Measurements from ENCODE around the gene CPEB3.
"Not testable (repeated sequence)": the region's sequence is repeated elsewhere in the genome, so short reads cannot be mapped to it uniquely, and the experiment has no call there.

Gene CPEB3

DNA sequence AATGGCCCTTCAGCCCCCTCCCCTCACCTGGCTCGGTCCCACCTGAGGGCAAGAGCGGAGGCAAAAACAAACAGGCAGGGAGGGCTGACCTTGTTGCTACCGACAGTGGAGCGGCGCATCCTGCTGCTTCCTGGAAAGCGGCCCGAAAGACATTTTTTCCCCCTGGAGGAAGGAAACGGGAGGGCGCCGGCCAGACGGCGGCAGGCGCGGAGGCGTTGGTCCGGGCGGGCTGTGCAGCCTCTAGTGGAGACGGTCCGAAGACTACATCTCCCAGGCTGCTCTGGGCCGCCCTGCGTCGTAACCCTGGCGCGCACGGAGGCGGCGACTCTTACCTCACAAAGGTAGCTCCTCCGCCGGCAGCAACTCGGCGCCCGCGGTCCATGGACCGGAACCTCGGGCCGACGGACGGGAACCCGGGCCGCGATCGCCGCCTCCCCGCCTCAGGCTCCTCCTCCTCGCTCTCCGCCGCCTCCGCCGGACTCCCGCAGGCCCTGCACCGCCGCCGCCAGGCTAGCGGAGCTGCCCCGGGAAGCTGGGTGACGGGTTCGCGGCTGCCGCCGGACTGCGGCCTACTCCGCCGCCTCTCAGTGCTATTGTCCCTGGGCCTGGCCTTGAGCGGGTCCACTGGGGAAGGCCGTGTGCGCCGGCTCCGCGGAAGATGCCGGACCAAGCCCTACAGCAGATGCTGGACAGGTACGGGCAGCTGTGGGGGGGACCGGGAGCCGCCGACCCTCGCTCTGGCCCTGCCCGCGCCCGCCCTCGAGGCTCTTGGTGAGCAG is at the start of gene CPEB3, which contains the start of gene MARCHF5:
TSS of gene CPEB3 (minus strand) at position 242 of the 779 bp plus-strand sequence. CDS start 50,728 bp downstream, outside the sequence.
TSS of gene MARCHF5 (plus strand) at position 331 of the 779 bp plus-strand sequence. CDS start at position 659, 328 bp downstream.
- peak; percentile 97 for DNase-seq

DNA sequence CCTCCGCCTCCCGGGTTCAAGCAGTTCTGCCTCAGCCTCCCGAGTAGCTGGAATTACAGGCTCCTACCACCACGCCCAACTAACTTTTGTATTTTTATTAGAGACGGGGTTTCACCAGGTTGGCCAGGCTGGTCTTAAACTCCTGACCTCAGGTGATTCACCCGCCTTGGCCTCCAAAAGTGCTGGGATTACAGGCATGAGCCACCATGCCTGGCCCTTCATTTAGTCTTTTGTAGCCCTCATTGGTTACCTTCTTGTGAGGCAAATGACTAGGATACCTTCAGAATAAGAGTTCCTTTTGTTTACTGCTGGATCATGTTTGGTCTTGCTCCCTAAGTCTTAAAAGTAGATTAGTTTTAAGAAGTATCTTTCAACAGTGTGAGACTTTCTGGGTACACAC is 39.0 kb upstream of the CPEB3 start:
- not testable (repeated sequence) for DNase-seq

DNA sequence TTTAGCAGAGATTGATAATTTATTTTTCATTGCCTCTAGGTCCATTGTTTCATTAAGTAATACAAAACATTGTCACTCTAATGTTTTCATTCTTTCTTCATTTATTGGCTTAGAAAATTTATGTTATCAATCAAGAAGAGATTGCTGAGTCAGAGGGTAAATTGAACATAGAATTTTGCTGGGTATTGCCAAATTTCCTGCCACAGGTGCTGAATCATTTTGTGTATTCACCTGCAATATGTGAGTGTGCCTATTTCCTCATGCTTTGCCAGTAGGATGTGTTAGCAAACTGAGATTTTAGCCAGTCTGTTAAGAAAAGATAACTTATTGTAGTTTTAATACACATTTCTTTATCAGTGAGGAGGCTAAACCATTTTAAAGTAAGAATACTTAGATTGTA is 38.1 kb upstream of the CPEB3 start:
- DNase-seq = no peak

DNA sequence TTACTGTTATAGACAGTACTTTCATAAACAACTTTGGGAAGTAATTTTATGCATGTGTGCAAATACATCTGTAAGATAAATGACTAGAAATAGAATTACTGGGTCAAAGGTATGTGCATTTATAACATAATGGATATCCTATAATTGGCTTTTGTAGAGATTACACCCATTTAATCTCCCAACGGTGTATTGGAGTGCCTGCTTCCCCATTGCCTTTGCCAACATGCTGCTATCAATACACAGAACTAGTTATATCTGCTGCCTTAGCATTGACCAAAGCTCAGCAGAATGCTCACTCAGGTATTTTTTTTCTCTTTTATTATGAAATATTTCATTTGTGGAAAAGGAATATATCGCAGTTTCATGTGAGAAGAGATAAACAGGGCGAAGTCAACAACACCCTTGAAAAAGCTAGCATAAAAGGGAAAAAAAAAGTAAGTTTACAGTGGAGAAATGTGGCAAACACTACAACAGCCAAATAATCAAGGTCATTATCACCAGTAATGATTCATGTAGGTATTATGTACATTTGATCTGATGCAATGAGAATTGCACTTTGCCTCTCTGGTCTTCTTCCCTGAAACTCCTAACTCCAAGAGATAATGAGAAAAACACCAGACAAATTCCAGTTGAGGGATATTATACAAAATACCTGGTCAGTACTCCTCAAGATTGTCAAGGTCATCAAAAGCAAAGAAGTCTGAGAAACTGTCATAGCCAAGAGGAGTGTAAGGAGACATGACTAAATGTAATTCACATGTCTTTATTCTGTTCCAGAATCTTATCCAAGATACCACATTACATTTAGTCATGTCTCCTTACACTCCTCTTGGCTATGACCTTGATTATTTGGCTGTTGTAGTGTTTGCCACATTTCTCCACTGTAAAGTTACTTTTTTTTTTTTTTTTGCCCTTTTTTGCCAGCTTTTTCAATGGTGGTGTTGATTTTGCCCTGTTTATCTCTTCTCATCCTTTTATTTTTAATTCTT is 36.9 kb upstream of the CPEB3 start:
- no peak for DNase-seq

DNA sequence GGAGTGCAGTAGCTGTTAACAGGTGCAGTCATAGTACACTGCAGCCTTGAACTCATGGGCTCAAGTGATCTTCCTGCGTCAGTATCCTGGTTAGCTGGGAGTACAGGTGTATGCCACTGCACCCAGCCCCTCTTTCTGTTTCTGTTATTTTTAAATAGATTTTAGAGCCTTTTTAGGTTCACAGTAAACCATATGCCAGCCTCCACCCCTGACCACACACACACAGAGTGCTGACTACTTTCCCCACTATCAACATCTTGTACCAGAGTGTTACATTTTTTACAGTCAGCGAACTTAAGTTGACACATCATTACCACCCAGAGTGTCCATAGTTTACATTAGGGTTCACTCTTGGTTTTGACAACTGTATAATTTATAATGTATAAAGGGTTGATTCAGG is 32.2 kb upstream of the CPEB3 start:
- DNase-seq = no peak

DNA sequence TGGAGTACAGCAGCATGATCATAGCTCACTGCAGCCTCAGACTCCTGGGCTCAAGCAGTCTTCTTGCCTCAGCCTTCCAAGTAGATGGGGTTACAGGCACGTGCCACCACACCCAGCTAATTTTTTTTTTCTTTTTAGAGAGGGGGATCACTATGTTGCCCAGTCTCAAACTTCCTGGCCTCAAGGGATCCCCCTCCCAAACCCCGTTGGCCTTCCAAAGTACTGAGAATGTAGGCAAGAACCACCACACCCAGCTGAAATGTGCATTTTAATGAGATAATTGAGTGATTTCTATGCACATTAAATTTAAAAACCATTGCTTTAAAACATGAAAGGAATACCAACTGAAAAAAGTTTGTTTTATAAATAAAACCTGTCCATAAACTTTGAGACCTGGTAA is 25.7 kb upstream of the CPEB3 start:
- DNase-seq = no peak

DNA sequence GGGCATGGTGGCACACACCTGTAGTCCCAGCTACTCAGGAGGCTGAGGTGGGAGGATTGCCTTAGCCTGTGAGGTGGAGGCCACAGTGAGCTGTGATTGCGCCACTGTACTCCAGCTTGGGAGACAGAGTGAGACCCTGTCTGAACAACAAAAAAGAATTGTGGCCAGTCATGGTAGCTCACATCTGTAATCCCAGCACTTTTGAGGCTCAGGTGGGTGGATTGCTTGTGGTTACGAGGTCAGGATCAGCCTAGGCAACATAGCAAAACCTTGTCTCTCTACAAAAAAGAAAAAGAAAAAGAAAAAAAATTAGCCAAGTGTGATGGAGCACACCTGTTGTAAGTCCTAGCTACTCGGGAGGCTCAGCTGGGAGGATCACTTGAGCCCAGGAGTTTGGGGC is 22.9 kb upstream of the CPEB3 start:
- DNase-seq = no peak

DNA sequence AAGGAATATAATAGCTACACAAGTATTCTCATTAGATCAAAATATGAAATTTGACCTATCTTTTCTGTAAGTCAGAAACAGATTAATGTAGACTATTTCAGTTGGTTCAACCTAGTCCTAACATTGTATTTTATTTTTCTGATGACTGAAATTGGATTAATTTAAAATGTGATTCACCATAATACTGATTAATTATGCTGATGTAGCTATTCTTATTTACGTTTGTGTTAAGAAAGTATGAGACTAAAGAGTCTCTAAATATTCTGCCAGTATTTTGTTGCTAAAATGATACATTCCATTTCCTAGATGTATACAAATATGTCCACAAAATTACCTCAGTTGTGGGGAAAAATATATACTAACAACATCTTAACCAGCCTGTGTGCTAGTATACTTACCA is 18.4 kb upstream of the CPEB3 start:
- no peak for DNase-seq

DNA sequence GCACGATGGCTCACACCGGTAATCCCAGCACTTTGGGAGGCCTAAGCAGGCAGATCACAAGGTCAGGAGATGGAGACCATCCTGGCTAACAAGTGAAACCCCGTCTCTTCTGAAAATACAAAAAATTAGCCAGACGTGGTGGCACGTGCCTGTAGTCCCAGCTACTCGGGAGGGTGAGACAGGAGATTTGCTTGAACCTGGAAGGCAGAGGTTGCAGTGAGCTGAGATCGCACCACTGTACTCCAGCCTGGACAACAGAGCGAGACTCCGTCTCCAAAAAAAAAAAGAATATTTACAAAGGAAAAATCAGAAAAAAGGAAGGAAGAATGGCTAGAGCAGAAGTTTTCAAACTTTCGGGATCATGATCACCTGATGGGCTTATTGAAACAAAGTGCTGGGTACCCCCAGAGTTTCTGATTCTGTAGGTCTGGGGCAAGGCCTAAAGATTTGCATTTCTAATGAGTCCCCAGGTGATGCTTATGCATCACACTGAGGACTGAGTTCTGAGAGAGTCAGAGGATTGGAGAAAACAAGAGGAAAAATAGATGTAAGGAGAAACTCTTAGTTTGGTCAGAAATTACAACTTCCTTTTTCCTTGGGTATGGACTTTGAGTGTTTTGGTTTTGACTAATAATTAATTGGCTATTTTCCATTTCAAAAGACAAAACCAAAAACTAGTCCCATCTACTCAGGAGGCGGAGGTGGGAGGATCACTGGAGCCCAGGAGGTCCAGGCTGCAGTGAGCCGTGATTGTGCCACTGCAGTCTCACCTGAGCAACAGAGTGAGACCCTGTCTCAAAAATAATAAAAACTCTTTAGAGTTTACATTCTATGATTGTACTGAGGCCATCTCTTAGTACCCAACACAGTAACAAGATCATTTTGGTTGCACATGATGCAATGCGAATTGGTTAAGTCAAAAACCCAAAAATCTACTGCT is 14.5 kb upstream of the CPEB3 start:
- no peak for DNase-seq

DNA sequence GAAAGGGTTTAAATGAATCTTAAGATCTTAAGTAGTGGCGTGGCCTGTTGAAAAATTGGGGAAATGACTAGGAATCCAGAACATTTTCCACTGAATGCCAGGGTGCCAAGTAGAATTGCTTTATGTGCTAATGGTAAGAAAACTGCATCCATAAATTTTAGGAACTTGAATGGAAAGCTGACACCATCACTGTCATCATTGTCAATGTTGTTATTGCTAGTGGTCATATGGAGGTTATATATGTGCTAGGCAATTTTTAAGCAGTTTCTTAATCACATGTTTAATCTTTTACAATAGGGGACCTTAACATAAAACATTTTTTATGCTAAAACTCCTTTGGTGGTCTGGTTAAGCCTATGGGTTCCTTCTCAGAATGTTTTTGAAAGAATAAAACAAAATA is 13.2 kb upstream of the CPEB3 start:
- DNase-seq = no peak

DNA sequence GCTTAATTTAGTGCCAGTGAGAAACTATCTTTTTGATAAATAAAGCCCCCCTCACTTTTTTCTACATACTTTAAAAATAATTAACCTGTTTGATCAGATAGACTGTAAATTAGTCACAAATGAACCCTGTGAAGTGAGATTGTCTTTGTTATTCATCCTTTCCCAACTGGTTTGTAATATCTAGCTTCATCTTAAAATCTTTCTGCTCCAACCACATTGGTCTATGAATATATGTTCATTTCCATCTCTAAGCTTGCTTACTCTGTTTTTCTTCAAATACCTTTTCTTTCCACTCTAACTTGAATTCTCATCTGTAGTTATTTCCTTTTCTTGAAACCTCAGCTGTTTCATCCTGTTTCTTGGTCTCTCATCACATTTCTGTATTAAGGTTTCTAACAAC is 12.2 kb upstream of the CPEB3 start:
- DNase-seq = no peak

DNA sequence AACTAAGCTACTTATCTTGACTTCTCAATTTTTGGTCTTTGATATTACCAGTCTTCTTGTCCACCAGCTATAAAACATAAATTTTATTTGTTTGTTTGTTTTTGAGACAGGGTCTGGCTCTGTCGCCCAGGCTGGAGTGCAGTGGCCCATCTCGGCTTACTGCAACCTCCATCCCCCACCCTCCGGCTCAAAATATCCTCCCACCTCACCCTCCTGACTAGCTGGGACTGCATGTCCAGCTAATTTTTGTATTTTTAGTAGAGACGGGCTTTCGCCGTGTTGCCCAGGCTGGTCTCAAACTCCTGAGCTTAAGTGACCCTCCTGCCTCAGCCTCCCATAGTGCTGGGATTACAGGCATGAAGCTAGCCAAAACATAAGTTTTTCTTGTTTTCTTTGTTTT is 7.6 kb upstream of the CPEB3 start:
- no peak for DNase-seq

DNA sequence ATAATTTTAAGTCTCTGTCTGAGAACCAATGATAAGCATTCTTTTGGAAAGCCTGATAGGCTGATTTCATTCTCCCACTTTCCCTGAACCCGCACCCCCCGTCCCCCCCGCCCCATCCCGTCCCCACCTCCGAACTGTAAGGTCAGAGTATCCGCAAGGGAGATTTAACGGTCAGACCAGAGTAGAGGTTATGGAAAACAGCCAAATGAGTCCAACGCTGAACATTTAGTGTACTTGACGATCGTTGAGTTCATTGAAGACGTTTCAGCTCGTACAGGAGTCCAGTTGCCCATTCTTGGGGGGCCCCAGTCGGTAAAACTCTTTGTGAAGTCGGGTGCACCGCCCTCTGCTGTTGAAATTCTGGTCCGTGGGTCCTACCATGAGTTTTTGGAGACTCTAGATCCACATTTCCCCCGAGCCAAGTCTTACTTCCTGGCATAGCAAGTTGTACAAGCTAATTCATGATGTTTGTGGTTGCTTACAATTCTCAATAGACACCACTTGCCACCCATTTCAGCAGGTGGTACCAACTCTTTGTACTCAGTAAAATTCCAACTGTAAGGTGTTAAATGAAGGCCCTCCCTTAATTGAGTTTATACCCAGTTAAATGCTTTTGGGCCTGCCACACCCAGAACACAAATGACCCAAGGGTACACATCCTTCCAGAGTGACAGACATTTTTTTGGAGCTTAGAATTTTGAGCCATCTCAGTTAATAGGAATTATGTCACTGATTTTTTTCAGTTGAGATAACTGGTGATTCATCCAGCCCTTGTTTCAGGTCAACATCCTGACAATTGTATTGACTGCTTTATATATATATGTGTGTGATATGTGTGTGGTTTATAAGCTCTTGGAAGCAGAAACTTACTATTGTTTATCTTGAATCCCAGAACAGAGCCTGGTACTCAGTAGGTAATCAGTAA is 1.3 kb upstream of the CPEB3 start:
- DNase-seq = peak; percentile 60

DNA sequence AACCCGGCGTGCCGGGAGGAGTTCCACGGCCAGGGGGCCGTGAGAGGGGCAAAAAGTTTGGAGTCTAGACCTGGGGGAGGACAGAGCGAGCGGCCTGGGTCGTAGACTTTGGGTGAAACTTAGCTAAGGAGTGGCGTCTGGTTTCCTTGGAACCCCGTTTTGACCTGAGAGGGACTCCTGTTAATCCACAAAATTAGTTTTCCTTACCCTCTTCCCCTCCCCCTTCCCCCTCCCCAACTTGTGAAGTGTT is 663 bp upstream of the CPEB3 start:
- no peak for DNase-seq

DNA sequence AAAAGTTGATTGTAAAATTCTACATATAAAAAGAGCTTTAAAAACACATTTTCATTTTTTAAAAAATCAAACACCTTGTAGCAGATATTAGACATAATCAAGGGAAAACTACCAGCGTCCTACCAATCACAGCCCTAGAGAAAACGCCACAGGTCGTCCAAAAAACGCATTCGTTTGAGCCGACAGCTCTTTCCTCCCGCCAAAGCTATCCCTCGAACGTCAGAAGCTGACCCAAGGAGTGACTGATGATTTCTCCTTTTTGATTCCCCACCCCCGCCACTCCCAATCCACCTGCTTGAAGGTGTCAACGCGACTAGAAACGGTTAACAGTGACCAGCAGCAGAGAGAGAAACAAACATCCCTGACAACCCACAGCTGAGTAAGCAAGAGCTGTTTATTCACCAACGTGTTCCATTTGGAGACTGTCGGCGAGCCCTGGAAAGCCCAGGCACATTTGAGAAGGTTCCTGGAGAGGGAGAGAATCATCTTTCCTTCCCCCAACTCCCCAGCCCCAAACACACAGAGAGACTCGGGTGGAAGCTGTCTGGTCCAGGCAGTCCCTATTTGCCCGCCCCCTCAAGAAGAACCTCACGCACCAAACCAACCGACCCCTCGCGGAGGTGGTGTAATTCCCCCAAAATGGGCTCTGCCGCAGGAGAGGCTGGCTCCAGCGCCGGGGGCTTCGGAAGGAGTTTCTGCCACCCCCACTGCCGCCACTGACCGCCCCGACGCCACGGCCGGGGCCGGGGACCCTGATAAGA is 622 bp downstream of the CPEB3 start:
- DNase-seq = no peak

DNA sequence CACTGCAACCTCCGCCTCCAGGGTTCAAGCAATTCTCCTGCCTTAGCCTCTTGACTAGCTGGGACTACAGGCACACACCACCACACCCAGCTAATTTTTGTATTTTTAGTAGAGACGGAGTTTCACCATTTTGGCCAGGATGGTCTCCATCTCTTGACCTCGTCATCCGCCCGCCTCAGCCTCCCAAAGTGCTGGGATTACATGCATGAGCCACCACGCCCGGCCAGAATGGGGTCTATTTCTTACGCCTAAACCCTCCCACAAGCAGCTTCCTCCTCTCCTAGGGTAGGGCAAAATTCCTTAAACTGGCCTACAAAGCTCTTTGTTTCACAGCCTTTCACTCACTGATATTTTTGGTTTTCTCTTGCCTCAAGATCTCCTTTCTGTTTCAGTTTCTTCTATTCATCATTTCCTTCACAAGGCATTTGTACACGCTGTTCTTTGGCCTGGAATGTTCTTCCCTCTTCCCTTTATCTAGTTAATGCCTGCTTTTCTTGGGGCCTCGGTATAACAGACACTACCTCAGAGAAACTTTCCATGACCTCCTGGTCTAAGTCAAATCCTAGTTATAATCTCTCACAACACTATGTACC is 6.7 kb downstream of the CPEB3 start:
- no peak for DNase-seq

DNA sequence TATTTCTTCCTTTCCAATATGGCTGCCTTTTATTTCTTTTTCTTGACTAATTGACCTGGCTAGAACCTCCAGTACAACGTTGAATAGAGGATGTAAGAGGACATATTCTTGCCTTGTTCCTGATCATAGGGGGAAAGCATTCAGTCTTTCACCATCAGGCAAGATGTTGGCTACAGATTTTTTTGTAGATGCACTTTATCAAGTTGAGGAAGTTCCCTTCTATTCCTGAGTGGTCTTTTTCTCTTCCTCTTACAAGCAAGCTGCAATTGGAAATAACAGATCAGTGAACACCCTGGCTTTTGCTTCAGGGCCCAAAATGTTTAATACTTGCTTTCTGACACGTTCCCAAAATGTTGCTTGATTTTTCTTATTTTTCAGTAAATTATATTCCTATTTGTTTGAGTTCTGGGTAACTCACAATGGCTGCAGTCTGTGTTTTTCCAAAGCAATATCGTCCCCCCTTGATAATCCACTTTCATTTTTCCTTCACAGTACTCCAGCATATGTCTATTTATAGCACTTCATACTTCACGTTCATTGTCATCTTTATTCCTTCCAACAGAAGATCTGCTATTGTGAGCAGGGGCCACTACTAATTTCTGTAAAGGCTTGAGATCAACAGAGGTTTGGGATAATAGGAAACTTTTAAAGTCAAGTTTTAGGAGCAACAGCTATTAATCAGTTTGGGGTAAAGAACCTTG is 11.7 kb downstream of the CPEB3 start:
- DNase-seq = no peak

DNA sequence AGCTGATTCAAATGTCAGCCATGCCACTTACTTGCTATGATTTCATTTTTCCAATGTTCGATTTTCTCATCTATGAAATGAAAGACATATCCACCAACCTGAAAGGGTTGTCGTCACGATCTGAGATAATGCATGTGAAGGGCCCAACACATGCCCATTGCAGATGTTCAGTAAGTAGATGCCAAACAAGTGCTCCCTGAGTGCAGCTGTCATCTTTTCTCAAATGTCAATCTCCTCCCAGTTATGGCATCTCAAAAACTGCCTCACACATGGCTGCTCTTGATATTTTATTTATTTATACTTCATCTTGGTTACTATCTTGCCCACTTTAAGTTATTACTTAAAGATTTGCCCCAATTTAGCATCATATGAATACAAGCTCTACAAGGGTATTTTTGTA is 16.8 kb downstream of the CPEB3 start:
- DNase-seq = no peak

DNA sequence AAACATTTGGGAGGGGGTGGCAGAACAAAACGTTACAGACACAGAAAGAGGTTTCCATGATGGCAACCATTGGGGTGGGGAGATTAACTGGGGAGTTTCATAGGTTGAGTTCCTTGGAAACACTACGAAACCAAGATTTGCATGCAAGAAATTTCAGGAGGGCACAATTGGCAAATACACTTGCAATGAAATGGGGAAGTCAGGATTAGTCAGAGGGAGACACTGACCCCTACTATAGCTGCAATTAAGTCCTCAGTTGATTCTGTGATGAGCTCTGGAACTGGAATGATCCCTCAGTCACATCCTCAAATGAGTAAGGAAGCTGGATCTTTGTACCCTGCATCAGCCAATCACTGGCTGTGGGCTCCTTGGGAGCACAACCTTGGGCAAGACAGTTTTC is 22.1 kb downstream of the CPEB3 start:
- no peak for DNase-seq

DNA sequence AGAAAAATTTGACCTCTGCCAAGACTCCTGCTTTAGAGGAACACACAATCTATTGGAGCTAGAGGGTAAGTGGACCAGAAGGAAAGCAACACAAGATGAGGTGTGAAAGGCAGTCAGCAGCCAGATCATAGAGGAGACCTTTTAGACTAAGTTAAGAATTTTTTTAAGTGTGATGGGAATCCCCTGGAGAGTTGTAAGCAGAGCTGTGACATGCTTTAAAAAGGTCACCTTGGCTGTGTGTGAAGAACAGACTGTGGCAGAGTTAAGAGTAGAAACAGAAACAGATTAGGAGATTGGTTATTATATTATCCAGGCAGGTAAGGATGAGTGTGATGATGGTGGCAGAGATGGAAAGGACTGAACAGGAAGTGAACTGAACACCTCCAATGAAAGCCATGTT is 23.5 kb downstream of the CPEB3 start:
- no peak for DNase-seq
